CD4-positive, alpha-beta T cell treated with Interleukin-4 for 1 hour (primary cell): ENCODE measurements around the gene GLIS1.
"Not testable (repeated sequence)": the region's sequence is repeated elsewhere in the genome, so short reads cannot be mapped to it uniquely, and the experiment has no call there.

Experiments used
- DNase-seq, 2 donors: peaks; one replicate each; pipeline ENCODE4 v3.0.0-alpha.2; 2020 to 2022

The GLIS1 gene

GRCh38 chr1:53651356-53651755 lies 87.6 kb downstream of the GLIS1 start:
- no peak for DNase-seq

GRCh38 chr1:53648516-53648915 lies 90.4 kb downstream of the GLIS1 start:
- no peak for DNase-seq

- DNase-seq: not testable (repeated sequence)
These were observed 91.0 kb downstream of the GLIS1 start for GRCh38 chr1:53647915-53648314.

GRCh38 chr1:53646732-53647131 lies 92.2 kb downstream of the GLIS1 start:
- DNase-seq: no peak

GRCh38 chr1:53645690-53646078 lies 93.3 kb downstream of the GLIS1 start:
- DNase-seq: no peak

- DNase-seq: no peak
These were observed 93.9 kb downstream of the GLIS1 start for GRCh38 chr1:53644909-53645689.

GRCh38 chr1:53644496-53644895 lies 94.5 kb downstream of the GLIS1 start:
- DNase-seq: no peak

GRCh38 chr1:53643881-53644390 lies 95.0 kb downstream of the GLIS1 start:
- no peak for DNase-seq

GRCh38 chr1:53643041-53643880 lies 95.7 kb downstream of the GLIS1 start:
- no peak for DNase-seq

- DNase-seq: no peak
These were observed 96.4 kb downstream of the GLIS1 start for GRCh38 chr1:53642607-53643006.

- DNase-seq: no peak
These were observed 96.8 kb downstream of the GLIS1 start for GRCh38 chr1:53642215-53642555.

GRCh38 chr1:53641481-53642214 lies 97.3 kb downstream of the GLIS1 start:
- no peak for DNase-seq

- no peak for DNase-seq
These were observed 98.3 kb downstream of the GLIS1 start for GRCh38 chr1:53640701-53641075.

GRCh38 chr1:53639996-53640700 lies 98.8 kb downstream of the GLIS1 start:
- no peak for DNase-seq

GRCh38 chr1:53639251-53639763 lies 99.7 kb downstream of the GLIS1 start:
- DNase-seq: peak in 1 of 2 donors; percentile 5

GRCh38 chr1:53638360-53639035 lies 100.5 kb downstream of the GLIS1 start:
- DNase-seq: no peak

- DNase-seq: no peak
These were observed 101.2 kb downstream of the GLIS1 start for GRCh38 chr1:53637511-53638359.

- DNase-seq: no peak
These were observed 102.3 kb downstream of the GLIS1 start for GRCh38 chr1:53636621-53637171.

- no peak for DNase-seq
These were observed 104.4 kb downstream of the GLIS1 start for GRCh38 chr1:53634571-53634979.

- no peak for DNase-seq
These were observed 105.8 kb downstream of the GLIS1 start for GRCh38 chr1:53633073-53633704.
